ENCODE data around the gene MANF. TPM values are rescaled to one million over a fixed set of nuclear protein-coding genes. Genes with fewer than 3 reads are reported as not detected.

MANF gene
- total RNA-seq, 1 experiment from 2014 or later: 271 TPM

- Mint-ChIP-seq H3K4me3 (ENCODE audit: unreplicated experiment) (peak overlapping the region; percentile 71), H3K9me3 (ENCODE audit: unreplicated experiment) (no peaks in the 10 kb centered on the region), H3K4me1 (ENCODE audit: insufficient read depth, unreplicated experiment) (peaks cover 27% of the 10 kb centered on the region), H3K36me3 (ENCODE audit: insufficient read depth, unreplicated experiment) (peaks cover 58% of the 10 kb centered on the region), H3K27me3 (ENCODE audit: insufficient read depth, unreplicated experiment) (no peaks in the 10 kb centered on the region), H3K27ac (ENCODE audit: low read depth, unreplicated experiment) (peak overlapping the region; percentile 67)
- POLR2A ChIA-PET: interaction anchor here (1.0 to 1.6 kb wide), 4 partner anchors 36 to 822 kb away, joined by 3 to 4 read pairs (median 4); partner anchors contain the start of genes DCAF1 and HEMK1
- CTCF ChIA-PET: interaction anchor here (0.6 to 2.7 kb wide), 5 partner anchors 12 to 776 kb away, joined by 3 to 9 read pairs (median 4); no protein-coding TSS in a partner anchor
- DNase-seq (ENCODE audit: unreplicated experiment): peak; percentile 20
- TF ChIP-seq, protein P1, sequence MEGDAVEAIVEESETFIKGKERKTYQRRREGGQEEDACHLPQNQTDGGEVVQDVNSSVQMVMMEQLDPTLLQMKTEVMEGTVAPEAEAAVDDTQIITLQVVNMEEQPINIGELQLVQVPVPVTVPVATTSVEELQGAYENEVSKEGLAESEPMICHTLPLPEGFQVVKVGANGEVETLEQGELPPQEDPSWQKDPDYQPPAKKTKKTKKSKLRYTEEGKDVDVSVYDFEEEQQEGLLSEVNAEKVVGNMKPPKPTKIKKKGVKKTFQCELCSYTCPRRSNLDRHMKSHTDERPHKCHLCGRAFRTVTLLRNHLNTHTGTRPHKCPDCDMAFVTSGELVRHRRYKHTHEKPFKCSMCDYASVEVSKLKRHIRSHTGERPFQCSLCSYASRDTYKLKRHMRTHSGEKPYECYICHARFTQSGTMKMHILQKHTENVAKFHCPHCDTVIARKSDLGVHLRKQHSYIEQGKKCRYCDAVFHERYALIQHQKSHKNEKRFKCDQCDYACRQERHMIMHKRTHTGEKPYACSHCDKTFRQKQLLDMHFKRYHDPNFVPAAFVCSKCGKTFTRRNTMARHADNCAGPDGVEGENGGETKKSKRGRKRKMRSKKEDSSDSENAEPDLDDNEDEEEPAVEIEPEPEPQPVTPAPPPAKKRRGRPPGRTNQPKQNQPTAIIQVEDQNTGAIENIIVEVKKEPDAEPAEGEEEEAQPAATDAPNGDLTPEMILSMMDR (IDR thresholded peaks at IDR 0.05; ENCODE audit: unreplicated experiment): no peak
- intact Hi-C loops (cut with micrococcal nuclease): loop anchor here (1.0 to 5.0 kb wide), 3 partner anchors 107 to 411 kb away; no protein-coding TSS in a partner anchor
- no TSS peak for BruUV-seq (replicated peaks)
Measured at GRCh38 chr3:51391566-51392354, 6.7 kb downstream of the MANF start.

- Mint-ChIP-seq H3K4me1 (ENCODE audit: insufficient read depth, unreplicated experiment) (peaks cover 24% of the 10 kb centered on the region), H3K27ac (ENCODE audit: low read depth, unreplicated experiment) (peak overlapping the region; percentile 67), H3K4me3 (ENCODE audit: unreplicated experiment) (peak overlapping the region; percentile 71), H3K9me3 (ENCODE audit: unreplicated experiment) (no peaks in the 10 kb centered on the region), H3K36me3 (ENCODE audit: insufficient read depth, unreplicated experiment) (peaks cover 62% of the 10 kb centered on the region), H3K27me3 (ENCODE audit: insufficient read depth, unreplicated experiment) (no peaks in the 10 kb centered on the region)
- no peak for DNase-seq (ENCODE audit: unreplicated experiment)
- POLR2A ChIA-PET: interaction anchor here (0.8 to 1.6 kb wide), 4 partner anchors 36 to 823 kb away, joined by 3 to 4 read pairs (median 3); partner anchors contain the start of genes HEMK1 and RAD54L2
- BruUV-seq (replicated peaks): no TSS peak
- CTCF ChIA-PET: interaction anchor here (0.6 to 2.7 kb wide), 5 partner anchors 11 to 776 kb away, joined by 3 to 9 read pairs (median 4); partner anchors contain the start of gene RRP9
- intact Hi-C loops (cut with micrococcal nuclease): loop anchor here (5.0 kb wide), 1 partner anchor 410 kb away; no protein-coding TSS in a partner anchor
- TF ChIP-seq, protein P1 (IDR thresholded peaks at IDR 0.05; ENCODE audit: unreplicated experiment): no peak
Measured at GRCh38 chr3:51392355-51393133, 7.5 kb downstream of the MANF start.

DNA sequence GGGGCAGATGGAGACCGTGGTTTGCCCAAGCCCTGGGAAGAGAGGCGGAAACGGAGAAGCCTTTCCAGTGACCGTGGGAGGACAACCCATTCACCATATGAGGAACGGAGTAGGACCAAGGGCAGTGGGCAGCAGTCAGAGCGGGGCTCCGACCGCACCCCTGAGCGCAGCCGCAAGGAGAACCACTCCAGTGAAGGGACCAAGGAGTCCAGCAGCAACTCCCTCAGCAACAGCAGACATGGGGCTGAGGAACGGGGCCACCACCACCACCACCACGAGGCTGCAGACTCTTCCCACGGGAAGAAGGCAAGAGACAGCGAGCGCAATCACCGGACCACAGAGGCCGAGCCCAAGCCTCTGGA lies 8.0 kb downstream of the MANF start:
- TF ChIP-seq, protein P1 (IDR thresholded peaks at IDR 0.05; ENCODE audit: unreplicated experiment): no peak
- H3K4me1 Mint-ChIP-seq (ENCODE audit: insufficient read depth, unreplicated experiment): peaks cover 18% of the 10 kb centered on the region
- intact Hi-C loops (cut with micrococcal nuclease): loop anchor here (5.0 kb wide), 1 partner anchor 409 kb away; no protein-coding TSS in a partner anchor
- H3K9me3 Mint-ChIP-seq (ENCODE audit: unreplicated experiment): no peaks in the 10 kb centered on the region
- POLR2A ChIA-PET: interaction anchor here (0.8 to 1.6 kb wide), 3 partner anchors 35 to 824 kb away, joined by 3 read pairs; partner anchors contain the start of genes HEMK1 and RAD54L2
- BruUV-seq (replicated peaks): TSS peak; percentile 22
- H3K27me3 Mint-ChIP-seq (ENCODE audit: insufficient read depth, unreplicated experiment): no peaks in the 10 kb centered on the region
- no peak overlapping the region for H3K27ac Mint-ChIP-seq (ENCODE audit: low read depth, unreplicated experiment)
- H3K4me3 Mint-ChIP-seq (ENCODE audit: unreplicated experiment): peak overlapping the region; percentile 71
- peaks cover 67% of the 10 kb centered on the region for H3K36me3 Mint-ChIP-seq (ENCODE audit: insufficient read depth, unreplicated experiment)
- DNase-seq (ENCODE audit: unreplicated experiment): no peak
- CTCF ChIA-PET: interaction anchor here (0.6 to 2.7 kb wide), 6 partner anchors 10 to 777 kb away, joined by 3 to 9 read pairs (median 4); partner anchors contain the start of gene RRP9
